Stimulated activated effector memory CD8-positive, alpha-beta T cell treated with anti-CD3 and anti-CD28 coated beads, Interleukin-12 subunit alpha, Interleukin-12 subunit beta, amount 100 ng/mL, for 72 hours (primary cell): ENCODE measurements around the gene MRGPRX2.

Source experiments
- ATAC-seq: fragments of 150-1000 bp; cut with Tn5 transposase; 2 replicates; pipeline ENCODE4 v1.10.0; 2021
- DNase-seq, 2 donors: peaks; one replicate each; pipeline ENCODE4 v3.0.0; 2021 to 2022; ENCODE audit warnings: low spot score in 2 of 2
- H3K27ac Mint-ChIP-seq: one replicate; pipeline ENCODE4 v1.8.0; 2022; ENCODE audit warnings: mild to moderate bottlenecking, mixed read lengths
- H3K36me3 Mint-ChIP-seq: one replicate; pipeline ENCODE4 v1.8.0; 2022; ENCODE audit warnings: mild to moderate bottlenecking, mixed read lengths
- H3K4me1 Mint-ChIP-seq: one replicate; pipeline ENCODE4 v1.8.0; 2022; ENCODE audit warnings: mixed read lengths
- H3K4me3 Mint-ChIP-seq: one replicate; pipeline ENCODE4 v1.8.0; 2022; ENCODE audit warnings: mild to moderate bottlenecking, mixed read lengths
- H3K9me3 Mint-ChIP-seq: one replicate; pipeline ENCODE4 v1.8.0; 2022; ENCODE audit warnings: mixed read lengths

Gene MRGPRX2

DNA sequence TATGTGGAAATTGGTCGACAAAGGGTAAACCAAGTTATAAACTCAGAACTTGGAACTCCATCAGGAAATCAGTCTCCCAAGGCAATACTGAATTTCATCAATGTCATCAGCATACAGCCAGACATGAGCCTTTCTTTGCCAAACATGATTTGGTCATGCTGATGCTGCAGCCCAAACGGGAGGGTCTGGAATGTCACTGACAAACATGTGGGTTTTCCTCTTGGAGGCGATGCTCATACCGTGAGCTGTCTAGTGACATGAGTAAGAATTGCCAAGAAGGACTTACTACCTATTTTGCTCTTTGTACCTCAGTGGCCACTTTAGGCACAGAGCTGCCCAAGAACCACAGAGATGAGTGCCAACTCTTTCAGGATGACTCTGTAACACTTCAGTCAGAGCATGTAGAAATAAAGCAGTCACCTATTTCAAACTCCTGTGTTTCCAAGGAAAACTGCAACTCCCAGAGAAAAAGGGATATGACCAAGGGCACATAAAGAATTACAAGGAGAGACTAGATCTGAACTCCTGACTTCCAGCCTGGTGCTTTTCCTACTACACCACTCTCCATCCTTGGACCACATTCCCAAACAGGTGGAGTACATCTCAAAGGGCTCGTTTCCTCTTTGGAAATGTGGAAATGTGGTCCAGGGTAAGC, 24.3 kb upstream of the MRGPRX2 start:
- DNase-seq (no peak), ATAC-seq (no peak)
- Mint-ChIP-seq H3K36me3 (no peaks in the 10 kb centered on the region), H3K4me3 (no peak overlapping the region), H3K9me3 (no peaks in the 10 kb centered on the region), H3K27ac (no peak overlapping the region), H3K4me1 (no peaks in the 10 kb centered on the region)

- ATAC-seq (no peak), DNase-seq (no peak)
- H3K4me3 Mint-ChIP-seq: no peak overlapping the region
- H3K36me3 Mint-ChIP-seq: no peaks in the 10 kb centered on the region
- H3K4me1 Mint-ChIP-seq: no peaks in the 10 kb centered on the region
- no peaks in the 10 kb centered on the region for H3K9me3 Mint-ChIP-seq
- peak overlapping the region; percentile 3 for H3K27ac Mint-ChIP-seq
Observed at GRCh38 chr11:19083166-19083565, 22.6 kb upstream of the MRGPRX2 start.

DNA sequence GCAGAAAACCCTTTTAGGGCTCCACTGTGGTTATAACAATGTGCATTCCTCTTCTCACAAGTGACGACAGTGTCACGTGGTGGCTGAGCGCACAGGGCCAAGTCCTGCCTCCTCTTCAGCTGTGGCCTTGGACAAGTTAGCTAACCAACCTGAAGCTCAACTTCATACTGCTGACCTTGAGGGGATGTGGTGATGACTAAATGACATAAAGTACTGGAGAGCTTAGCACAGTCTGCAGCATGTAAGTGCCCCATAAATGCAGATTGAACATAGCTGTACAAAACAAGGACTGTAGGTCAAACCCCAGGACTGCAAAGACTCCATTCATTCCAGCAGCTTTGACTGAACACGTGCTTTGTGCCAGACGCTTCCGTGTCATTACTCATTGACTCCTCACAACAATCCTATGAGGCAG, 20.1 kb upstream of the MRGPRX2 start:
- ATAC-seq (no peak), DNase-seq (no peak)
- Mint-ChIP-seq H3K4me3 (no peak overlapping the region), H3K4me1 (peaks cover 5% of the 10 kb centered on the region), H3K36me3 (no peaks in the 10 kb centered on the region), H3K27ac (no peak overlapping the region), H3K9me3 (no peaks in the 10 kb centered on the region)

DNA sequence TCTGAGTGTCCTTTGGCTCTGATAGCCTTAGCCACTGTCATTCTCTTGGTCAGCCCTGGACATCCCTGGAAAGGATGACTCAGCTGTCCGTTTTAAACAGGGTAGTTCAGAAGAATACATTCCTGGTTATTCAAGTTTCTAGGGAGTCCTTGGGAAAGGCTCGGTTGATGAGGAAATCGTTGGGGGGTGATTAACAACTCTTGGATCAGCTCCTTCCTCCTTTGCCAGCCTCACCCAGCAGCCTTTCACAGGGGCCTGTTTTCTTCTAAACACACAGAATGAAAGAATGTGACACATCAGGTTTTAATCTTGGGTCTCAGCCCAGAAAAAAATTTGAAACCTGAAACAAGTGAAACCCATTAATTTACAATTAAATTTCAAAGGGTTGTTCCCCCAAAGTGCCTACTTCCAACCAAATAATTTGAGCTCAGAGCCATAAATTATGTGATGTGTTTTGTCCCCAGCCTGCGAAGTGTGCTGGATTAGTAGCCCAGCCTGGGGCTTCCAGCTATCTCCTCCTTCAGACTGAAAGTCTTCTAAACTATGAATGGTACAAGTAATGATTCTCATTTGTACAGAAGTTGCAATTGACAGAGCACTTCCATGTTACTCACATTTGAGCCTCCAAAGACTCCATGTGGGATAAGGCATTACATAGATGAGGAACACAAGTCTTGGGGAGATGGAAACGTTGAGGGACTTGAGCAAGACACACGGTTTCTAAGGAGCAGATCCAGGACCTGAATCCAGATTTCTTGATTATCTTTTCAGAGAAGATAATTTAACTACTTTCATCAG, 19.3 kb upstream of the MRGPRX2 start:
- no peaks in the 10 kb centered on the region for H3K36me3 Mint-ChIP-seq
- peaks cover 5% of the 10 kb centered on the region for H3K4me1 Mint-ChIP-seq
- no peaks in the 10 kb centered on the region for H3K9me3 Mint-ChIP-seq
- ATAC-seq (no peak), DNase-seq (no peak)
- no peak overlapping the region for H3K4me3 Mint-ChIP-seq
- no peak overlapping the region for H3K27ac Mint-ChIP-seq

DNA sequence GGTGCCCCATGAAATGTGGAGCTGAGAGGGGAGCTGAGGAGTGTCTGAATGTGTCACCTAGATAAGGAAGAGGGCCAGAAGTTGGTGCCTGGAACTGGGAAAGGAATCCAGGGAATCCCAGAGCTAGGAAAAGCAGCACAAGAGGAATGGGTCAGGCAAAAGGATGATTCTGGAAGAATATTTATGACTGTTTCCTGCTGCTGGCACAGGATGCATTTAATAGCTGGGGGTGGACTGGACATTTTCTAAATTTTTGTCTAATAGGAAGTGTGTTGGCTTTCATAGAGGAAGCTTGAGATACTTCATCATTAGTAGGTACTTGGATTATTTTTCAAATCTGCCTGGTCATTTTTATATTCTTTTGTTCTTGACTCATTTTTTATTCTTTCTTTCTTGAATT, 17.4 kb upstream of the MRGPRX2 start:
- no peaks in the 10 kb centered on the region for H3K9me3 Mint-ChIP-seq
- H3K4me3 Mint-ChIP-seq: no peak overlapping the region
- H3K36me3 Mint-ChIP-seq: no peaks in the 10 kb centered on the region
- peaks cover 5% of the 10 kb centered on the region for H3K4me1 Mint-ChIP-seq
- no peak overlapping the region for H3K27ac Mint-ChIP-seq
- ATAC-seq: no peak
- no peak for DNase-seq

DNA sequence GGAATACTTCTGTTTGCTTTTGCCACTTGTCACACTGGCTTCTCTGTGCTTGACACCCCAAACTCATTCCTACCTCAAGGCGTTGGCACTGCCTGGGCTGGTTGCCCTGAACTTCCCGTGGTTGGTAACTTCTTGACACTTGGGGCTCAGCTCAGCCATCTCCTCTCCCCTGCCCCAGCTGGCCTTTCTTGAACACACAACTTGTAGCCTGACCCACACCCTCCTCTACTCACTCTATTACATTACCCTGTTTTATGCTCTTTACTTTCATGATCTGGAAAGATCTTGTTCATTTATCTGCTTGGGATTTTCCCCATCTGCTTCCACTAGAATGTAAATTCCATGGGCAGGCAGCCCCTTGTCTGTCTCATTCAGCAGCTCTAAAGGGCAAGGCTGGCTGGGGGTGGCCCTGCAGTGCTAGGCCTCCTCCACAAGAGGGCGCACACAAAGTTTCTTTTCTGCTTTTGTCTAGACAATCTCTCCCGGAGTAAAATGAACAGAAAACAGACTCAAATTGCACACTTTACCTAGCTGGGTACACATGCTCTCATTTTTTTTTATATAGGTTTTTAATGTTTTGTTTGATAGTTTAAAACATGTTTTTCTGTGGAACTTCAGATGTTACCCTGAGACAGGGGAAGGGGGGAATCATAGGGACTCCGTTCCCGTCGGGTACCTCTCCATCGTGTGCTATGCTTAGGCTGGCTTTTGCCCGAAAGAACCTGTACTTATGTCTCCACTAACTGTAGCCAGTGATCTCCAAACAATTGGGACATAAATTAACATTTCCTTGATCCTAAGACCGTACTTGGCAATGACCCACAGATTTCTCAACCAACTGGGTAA, 16.4 kb upstream of the MRGPRX2 start:
- peak; percentile 64 to 88 for DNase-seq
- Mint-ChIP-seq H3K27ac (peak overlapping the region; percentile 13), H3K4me3 (no peak overlapping the region), H3K36me3 (no peaks in the 10 kb centered on the region), H3K4me1 (peaks cover 5% of the 10 kb centered on the region), H3K9me3 (no peaks in the 10 kb centered on the region)
- ATAC-seq: peak; percentile 60

DNA sequence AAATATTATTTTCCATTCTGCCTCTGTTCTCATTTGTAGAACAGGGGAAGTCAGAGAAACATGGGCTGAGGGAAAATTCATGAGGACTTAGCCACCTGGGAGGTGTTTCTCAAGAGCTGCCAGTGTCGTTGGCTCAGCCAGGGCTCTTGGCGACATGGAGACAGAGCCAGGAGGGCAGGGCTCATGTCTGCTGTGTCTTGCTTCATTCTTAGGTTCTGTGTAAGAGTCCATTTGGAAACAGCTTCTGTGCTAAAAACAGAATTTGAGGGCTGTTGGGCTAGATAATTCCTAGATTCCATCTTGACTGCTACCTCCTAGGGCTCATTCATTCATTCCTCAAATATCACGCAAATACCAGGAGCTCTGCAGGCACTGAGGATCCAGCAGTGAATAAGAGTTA, 15.1 kb upstream of the MRGPRX2 start:
- Mint-ChIP-seq H3K4me1 (peaks cover 5% of the 10 kb centered on the region), H3K9me3 (no peaks in the 10 kb centered on the region), H3K27ac (no peak overlapping the region), H3K4me3 (no peak overlapping the region), H3K36me3 (no peaks in the 10 kb centered on the region)
- DNase-seq: no peak
- ATAC-seq: no peak

DNA sequence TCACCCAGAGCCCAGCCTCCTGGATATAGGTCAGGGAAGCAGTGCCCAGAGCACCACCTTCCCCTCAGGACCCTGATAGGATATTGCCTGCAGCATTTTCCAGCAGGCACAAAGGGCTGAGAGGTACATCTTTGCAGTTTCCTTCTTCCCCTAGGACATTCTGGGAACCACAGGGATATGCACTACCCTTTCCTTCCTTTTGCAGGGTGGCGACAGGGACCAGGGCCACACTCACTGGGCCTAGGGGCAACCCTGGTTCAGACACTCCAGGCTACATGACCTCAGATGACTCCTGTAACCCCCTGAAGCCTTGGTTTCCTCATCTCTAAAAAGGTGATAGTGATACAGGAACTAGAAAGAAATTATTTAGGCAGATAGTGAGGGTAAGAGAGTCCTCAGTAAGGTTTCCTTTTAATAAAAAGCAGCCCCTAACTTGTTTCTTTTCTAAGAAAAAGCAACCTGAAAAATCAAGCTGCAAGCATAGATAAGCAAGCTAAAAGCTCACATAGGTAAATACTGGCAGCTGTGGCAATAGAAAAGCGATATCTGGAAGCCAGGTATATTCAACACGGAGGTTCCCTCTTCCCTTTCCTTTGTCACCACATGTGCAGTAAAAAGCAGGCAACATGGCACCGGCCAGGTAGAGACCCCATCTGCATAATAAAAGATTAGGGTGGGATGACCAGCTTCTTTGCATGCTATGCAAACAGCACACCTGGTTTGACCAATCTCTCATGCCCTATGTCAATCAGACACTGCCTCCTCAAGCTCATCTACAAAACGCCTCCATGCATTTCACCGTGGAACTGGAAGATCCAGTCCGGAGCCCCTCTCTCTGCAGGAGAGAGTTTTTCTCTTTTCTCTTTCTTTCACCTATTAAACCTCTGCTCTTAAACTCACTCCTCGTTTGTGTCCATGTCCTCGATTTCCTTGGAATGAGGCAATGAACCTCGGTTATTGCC, 13.2 kb upstream of the MRGPRX2 start:
- H3K9me3 Mint-ChIP-seq: peaks cover 7% of the 10 kb centered on the region
- H3K4me3 Mint-ChIP-seq: no peak overlapping the region
- no peak for ATAC-seq
- peak in 1 of 2 donors; percentile 40 for DNase-seq
- H3K36me3 Mint-ChIP-seq: no peaks in the 10 kb centered on the region
- no peak overlapping the region for H3K27ac Mint-ChIP-seq
- H3K4me1 Mint-ChIP-seq: peaks cover 5% of the 10 kb centered on the region

DNA sequence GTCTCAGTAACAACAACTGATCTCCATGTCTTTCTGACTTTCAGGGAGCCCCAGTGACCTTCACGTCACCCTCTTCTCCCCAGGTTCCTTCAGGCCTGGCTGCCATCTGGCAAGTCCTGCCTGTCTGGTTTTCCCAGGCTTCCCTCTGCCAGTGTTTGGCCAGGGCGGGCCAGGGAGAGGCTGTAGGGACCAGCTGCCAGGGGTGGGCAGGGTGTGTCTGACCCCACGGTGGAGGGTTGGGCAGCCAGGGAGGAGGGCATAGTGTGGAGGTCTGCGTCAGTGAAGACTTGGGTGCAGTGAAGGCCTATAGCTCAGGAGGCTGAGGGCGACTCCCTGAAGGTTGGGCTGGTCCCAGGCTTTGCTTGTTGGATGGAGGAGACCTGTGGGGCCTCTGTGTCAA, 11.9 kb upstream of the MRGPRX2 start:
- Mint-ChIP-seq H3K27ac (no peak overlapping the region), H3K9me3 (peaks cover 7% of the 10 kb centered on the region), H3K4me3 (no peak overlapping the region), H3K36me3 (no peaks in the 10 kb centered on the region), H3K4me1 (peaks cover 5% of the 10 kb centered on the region)
- DNase-seq (no peak), ATAC-seq (no peak)

DNA sequence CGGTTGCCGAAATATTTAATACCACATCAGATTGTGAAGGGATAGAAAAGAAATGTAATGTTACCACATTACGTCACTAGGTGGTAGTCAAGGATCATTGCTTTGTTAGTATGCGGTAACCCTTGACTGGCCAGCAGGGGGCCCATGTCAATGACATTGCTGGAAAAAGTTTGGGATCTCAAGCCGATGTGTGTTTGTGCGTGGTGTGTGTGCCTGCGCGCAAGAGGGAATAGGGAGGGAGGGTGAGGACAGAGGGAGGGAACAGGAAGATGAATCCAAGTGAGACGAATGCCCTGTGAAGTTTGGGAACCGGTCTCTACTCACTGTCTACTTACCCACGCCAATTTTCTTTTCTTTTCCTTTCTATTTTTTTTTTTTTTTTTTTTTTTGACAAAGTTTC, 10.7 kb upstream of the MRGPRX2 start:
- peak; percentile 82 for ATAC-seq
- Mint-ChIP-seq H3K9me3 (peaks cover 7% of the 10 kb centered on the region), H3K36me3 (no peaks in the 10 kb centered on the region), H3K4me1 (no peaks in the 10 kb centered on the region), H3K27ac (no peak overlapping the region), H3K4me3 (peak overlapping the region; percentile 44)
- DNase-seq: peak; percentile 18 to 63

DNA sequence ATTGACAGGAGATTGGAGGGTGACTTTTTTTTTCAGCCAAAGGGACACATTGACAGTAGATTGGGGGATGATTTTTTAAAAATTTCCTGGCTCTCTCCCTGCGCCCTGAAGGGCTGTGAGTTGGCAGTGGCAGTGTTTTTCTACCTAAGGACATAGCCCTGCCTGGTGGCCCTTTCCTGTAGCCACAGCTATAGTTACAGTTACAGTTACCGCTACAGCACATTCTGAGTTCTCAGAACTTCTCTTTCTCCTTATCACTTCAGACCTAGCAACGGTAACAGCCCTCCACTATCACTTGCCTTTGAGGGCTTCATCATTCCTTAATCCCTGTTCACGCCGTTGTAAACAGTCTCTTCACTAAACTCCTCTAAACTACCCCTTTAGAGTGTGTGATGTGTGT, 684 bp downstream of the MRGPRX2 start:
- ATAC-seq (peak; percentile 22), DNase-seq (no peak)
- H3K4me3 Mint-ChIP-seq: no peak overlapping the region
- H3K36me3 Mint-ChIP-seq: no peaks in the 10 kb centered on the region
- H3K27ac Mint-ChIP-seq: no peak overlapping the region
- H3K4me1 Mint-ChIP-seq: peaks cover 36% of the 10 kb centered on the region
- H3K9me3 Mint-ChIP-seq: no peaks in the 10 kb centered on the region

- H3K36me3 Mint-ChIP-seq: no peaks in the 10 kb centered on the region
- ATAC-seq (no peak), DNase-seq (no peak)
- H3K4me3 Mint-ChIP-seq: no peak overlapping the region
- peaks cover 6% of the 10 kb centered on the region for H3K9me3 Mint-ChIP-seq
- H3K27ac Mint-ChIP-seq: peak overlapping the region; percentile 68
- peaks cover 24% of the 10 kb centered on the region for H3K4me1 Mint-ChIP-seq
Observed at GRCh38 chr11:19055905-19056304, 4.6 kb downstream of the MRGPRX2 start.

DNA sequence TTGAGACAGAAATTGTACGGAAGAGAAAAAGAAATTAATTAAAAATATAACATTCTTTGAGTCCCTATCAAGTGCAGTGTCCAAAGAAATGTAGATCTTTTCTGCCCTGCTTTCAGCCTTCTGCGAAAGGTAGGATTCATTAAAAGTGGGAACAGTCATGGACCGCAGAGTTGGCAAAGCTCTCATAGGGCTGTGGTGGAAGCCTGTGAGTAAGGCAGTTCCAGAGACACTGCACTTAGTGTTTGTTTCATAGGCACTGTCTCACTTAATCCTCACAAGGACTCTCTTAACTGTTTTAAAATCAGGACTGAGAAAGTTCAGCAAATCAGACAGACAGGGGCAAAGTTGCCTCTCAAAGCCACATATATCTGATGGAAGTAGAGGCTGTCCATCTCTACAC, 5.5 kb downstream of the MRGPRX2 start:
- no peak overlapping the region for H3K4me3 Mint-ChIP-seq
- H3K9me3 Mint-ChIP-seq: peaks cover 9% of the 10 kb centered on the region
- H3K36me3 Mint-ChIP-seq: no peaks in the 10 kb centered on the region
- no peak for ATAC-seq
- H3K27ac Mint-ChIP-seq: peak overlapping the region; percentile 68
- H3K4me1 Mint-ChIP-seq: peaks cover 15% of the 10 kb centered on the region
- DNase-seq: no peak

GRCh38 chr11:19053909-19054308, 6.6 kb downstream of the MRGPRX2 start:
- DNase-seq: no peak
- Mint-ChIP-seq H3K4me3 (no peak overlapping the region), H3K9me3 (peaks cover 9% of the 10 kb centered on the region), H3K36me3 (no peaks in the 10 kb centered on the region), H3K27ac (no peak overlapping the region), H3K4me1 (peaks cover 6% of the 10 kb centered on the region)
- no peak for ATAC-seq

GRCh38 chr11:19050281-19050680, 10.2 kb downstream of the MRGPRX2 start:
- Mint-ChIP-seq H3K27ac (no peak overlapping the region), H3K9me3 (peaks cover 9% of the 10 kb centered on the region), H3K4me1 (no peaks in the 10 kb centered on the region), H3K4me3 (no peak overlapping the region), H3K36me3 (no peaks in the 10 kb centered on the region)
- DNase-seq (no peak), ATAC-seq (no peak)
